GM23248 (cell line): ENCODE data around the gene ADGB. TPM values are rescaled to one million over a fixed set of nuclear protein-coding genes. Genes with fewer than 3 reads are reported as not detected.

Source experiments
- DNase-seq: peaks from one replicate; pipeline ENCODE4 v3.0.0-alpha.2; 2015
- H2AFZ ChIP-seq: fragments of 200-600 bp; sonication (generic); 2 replicates; pipeline ENCODE4 v1.6.1; 2016; ENCODE audit warnings: antibody characterized with exemption
- H3F3A ChIP-seq: fragments of 200-600 bp; sonication (generic); 2 replicates; pipeline ENCODE4 v1.6.1; 2016; ENCODE audit warnings: mild to moderate bottlenecking, antibody characterized with exemption, mixed run types; ENCODE audit not compliant: insufficient read depth
- H3K27ac ChIP-seq: fragments of 200-600 bp; sonication (generic); 2 replicates; pipeline ENCODE4 v1.5.1; 2016; ENCODE audit warnings: mild to moderate bottlenecking
- H3K27me3 ChIP-seq: fragments of 200-600 bp; sonication (generic); replicated peaks from 2 replicates; pipeline ENCODE4 v1.6.1; 2016; ENCODE audit warnings: mild to moderate bottlenecking; ENCODE audit not compliant: insufficient read depth
- H3K36me3 ChIP-seq: fragments of 200-600 bp; sonication (generic); 2 replicates; pipeline ENCODE4 v1.6.1; 2016; ENCODE audit warnings: low read depth, mild to moderate bottlenecking
- H3K4me1 ChIP-seq: fragments of 200-600 bp; sonication (generic); 2 replicates; pipeline ENCODE4 v1.6.1; 2016; ENCODE audit warnings: mild to moderate bottlenecking; ENCODE audit not compliant: insufficient read depth
- H3K4me2 ChIP-seq: fragments of 200-600 bp; sonication (generic); one replicate; pipeline ENCODE4 v1.6.1; 2016; ENCODE audit warnings: mild to moderate bottlenecking; ENCODE audit not compliant: unreplicated experiment
- H3K4me3 ChIP-seq: fragments of 200-600 bp; sonication (generic); 2 replicates; pipeline ENCODE4 v1.5.1; 2016; ENCODE audit warnings: mild to moderate bottlenecking
- H3K79me2 ChIP-seq: fragments of 200-600 bp; sonication (generic); 2 replicates; pipeline ENCODE4 v1.6.1; 2016; ENCODE audit warnings: mild to moderate bottlenecking; ENCODE audit not compliant: insufficient read depth
- H3K9ac ChIP-seq: fragments of 200-600 bp; sonication (generic); 2 replicates; pipeline ENCODE4 v1.6.1; 2016; ENCODE audit warnings: mild to moderate bottlenecking
- H3K9me2 ChIP-seq: fragments of 200-600 bp; sonication (generic); 2 replicates; pipeline ENCODE4 v1.6.1; 2016; ENCODE audit warnings: mixed run types, mild to moderate bottlenecking, moderate library complexity; ENCODE audit not compliant: insufficient read depth
- H3K9me3 ChIP-seq: fragments of 200-600 bp; sonication (generic); one replicate; pipeline ENCODE4 v1.6.1; 2017; ENCODE audit warnings: low read depth
- H4K20me1 ChIP-seq: fragments of 200-600 bp; sonication (generic); 2 replicates; pipeline ENCODE4 v1.6.0; 2016; ENCODE audit not compliant: insufficient read depth
- EZH2 ChIP-seq: fragments of 200-600 bp; sonication (generic); IDR thresholded peaks from 2 replicates; pipeline ENCODE4 v1.6.1; 2018; ENCODE audit warnings: antibody characterized with exemption, mild to moderate bottlenecking; ENCODE audit not compliant: insufficient read depth, poor library complexity, severe bottlenecking
- EZH2phosphoT487 ChIP-seq: fragments of 200-600 bp; sonication (generic); IDR thresholded peaks from 2 replicates; pipeline ENCODE4 v1.6.1; 2018; ENCODE audit warnings: antibody characterized with exemption, moderate library complexity, mild to moderate bottlenecking, low read depth; ENCODE audit not compliant: insufficient read depth
- WGBS, 2 experiments: methylation state at CpG; one replicate each; pipeline ENCODE4 v1.1.6; 2015 to 2017; ENCODE audit warnings: low lambda C conversion rate in 2 of 2, low coverage in 1 of 2; ENCODE audit errors: missing lambda C conversion rate in 2 of 2; 5-methylcytosine and 5-hydroxymethylcytosine counted together
- in situ Hi-C: fragments of 300-500 bp; cut with MboI; formaldehyde crosslinking; loops from 2 replicates; pipeline ENCODE4 v1.15.0; 2020
- polyA plus RNA-seq: library from polyadenylated mRNA; unstranded; fragments of >200 nt; fragmentation: Nextera tagmentation; extraction: Ambion mirVana; gene quantifications from 2 replicates; pipeline ENCODE4 v1.2.1, GENCODE V29; 2016
- total RNA-seq: library from RNA; depleted of rRNA; stranded (reverse); fragments of >200 nt; shearing (Covaris generic); gene quantifications from 2 replicates; pipeline ENCODE4 v1.2.3, GENCODE V29; 2014

The ADGB gene
- total and polyA plus RNA-seq, 2 experiments from 2014 or later: not detected

- Histone ChIP-seq H3K27ac (no peak overlapping the region), H3K4me3 (no peak overlapping the region), H3K9me2 (no peaks in the 10 kb centered on the region), H3K27me3 (no peaks in the 10 kb centered on the region), H3K4me1 (peaks cover 7% of the 10 kb centered on the region), H3K4me2 (no peak overlapping the region), H3K36me3 (no peaks in the 10 kb centered on the region), H3F3A (no peaks in the 10 kb centered on the region), H3K79me2 (no peaks in the 10 kb centered on the region), H4K20me1 (no peaks in the 10 kb centered on the region), H2AFZ (no peak overlapping the region), H3K9me3 (no peaks in the 10 kb centered on the region), H3K9ac (no peak overlapping the region)
- DNase-seq: no peak
- TF ChIP-seq EZH2 (no peak), EZH2phosphoT487 (no peak)
- in situ Hi-C loops: no loop called here
- 96 to 100% methylated on average over 1 of the region's 1 CpG for WGBS, 2 experiments
Measured at GRCh38 chr6:146829792-146830565, 231.2 kb downstream of the ADGB start.

GRCh38 chr6:146833157-146833556 lies 234.4 kb downstream of the ADGB start:
- H3K27ac ChIP-seq: no peak overlapping the region
- no peaks in the 10 kb centered on the region for H3K79me2 ChIP-seq
- in situ Hi-C loops: no loop called here
- no peaks in the 10 kb centered on the region for H4K20me1 ChIP-seq
- no peak overlapping the region for H3K4me2 ChIP-seq
- no peaks in the 10 kb centered on the region for H3F3A ChIP-seq
- no peaks in the 10 kb centered on the region for H3K4me1 ChIP-seq
- no peak overlapping the region for H2AFZ ChIP-seq
- DNase-seq: no peak
- 0 out of 2 replicates have a peak, but pooled peaks cover 5% of the 10 kb centered on the region for H3K9me2 ChIP-seq
- 31 to 33% methylated on average over 3 of the region's 3 CpGs for WGBS, 2 experiments
- H3K36me3 ChIP-seq: no peaks in the 10 kb centered on the region
- H3K27me3 ChIP-seq: no peaks in the 10 kb centered on the region
- no peak overlapping the region for H3K4me3 ChIP-seq
- H3K9ac ChIP-seq: no peak overlapping the region
- H3K9me3 ChIP-seq: no peaks in the 10 kb centered on the region
- TF ChIP-seq EZH2phosphoT487: no peak
- TF ChIP-seq EZH2: no peak

- H3K4me3 ChIP-seq: no peak overlapping the region
- H3K36me3 ChIP-seq: no peaks in the 10 kb centered on the region
- no peak for TF ChIP-seq EZH2phosphoT487
- TF ChIP-seq EZH2: no peak
- DNase-seq: no peak
- H3K4me1 ChIP-seq: no peaks in the 10 kb centered on the region
- in situ Hi-C loops: no loop called here
- H3K79me2 ChIP-seq: no peaks in the 10 kb centered on the region
- no peak overlapping the region for H3K27ac ChIP-seq
- H3K9me2 ChIP-seq: 0 out of 2 replicates have a peak, but pooled peaks cover 13% of the 10 kb centered on the region
- H3K9ac ChIP-seq: no peak overlapping the region
- 14 to 24% methylated on average over 1 of the region's 1 CpG for WGBS, 2 experiments
- H4K20me1 ChIP-seq: no peaks in the 10 kb centered on the region
- no peaks in the 10 kb centered on the region for H3K9me3 ChIP-seq
- no peak overlapping the region for H2AFZ ChIP-seq
- no peaks in the 10 kb centered on the region for H3K27me3 ChIP-seq
- H3K4me2 ChIP-seq: no peak overlapping the region
- H3F3A ChIP-seq: no peaks in the 10 kb centered on the region
Measured at GRCh38 chr6:146840216-146840615, 241.4 kb downstream of the ADGB start.

- no peaks in the 10 kb centered on the region for H3K27me3 ChIP-seq
- H3F3A ChIP-seq: no peaks in the 10 kb centered on the region
- no peaks in the 10 kb centered on the region for H3K4me1 ChIP-seq
- H4K20me1 ChIP-seq: no peaks in the 10 kb centered on the region
- 88 to 93% methylated on average over 3 of the region's 3 CpGs for WGBS, 2 experiments
- no peak overlapping the region for H3K27ac ChIP-seq
- no peaks in the 10 kb centered on the region for H3K36me3 ChIP-seq
- H3K4me2 ChIP-seq: no peak overlapping the region
- H3K9me3 ChIP-seq: no peaks in the 10 kb centered on the region
- H3K4me3 ChIP-seq: no peak overlapping the region
- no peak for TF ChIP-seq EZH2
- TF ChIP-seq EZH2phosphoT487: no peak
- no peak overlapping the region for H2AFZ ChIP-seq
- no peak overlapping the region for H3K9ac ChIP-seq
- H3K9me2 ChIP-seq: 0 out of 2 replicates have a peak, but pooled peaks cover 13% of the 10 kb centered on the region
- in situ Hi-C loops: no loop called here
- no peaks in the 10 kb centered on the region for H3K79me2 ChIP-seq
- no peak for DNase-seq
Measured at GRCh38 chr6:146840641-146841040, 241.9 kb downstream of the ADGB start.
